GM12878 (cell line): ENCODE measurements around the gene AMER2. TPM values are rescaled to one million over a fixed set of nuclear protein-coding genes. Genes with fewer than 3 reads are reported as not detected.

Experiments
- ATAC-seq: fragments of 200-7000 bp; cut with Tn5 transposase; 3 replicates; pipeline ENCODE4 v1.9.1; 2020; ENCODE audit warnings: mild to moderate bottlenecking, moderate library complexity
- BruUV-seq: library from RNA; stranded (reverse); fragments of 400-500 nt; replicated peaks from 2 replicates; lab custom pipeline; 2021; lab: Mats Ljungman, UMichigan
- CTCF ChIA-PET: fragments of 300-600 bp; sonication (Branson Sonifier 250); formaldehyde crosslinking; extraction: SDS; loops from one replicate; lab custom pipeline; 2021; ENCODE audit warnings: inconsistent platforms; lab: Yijun Ruan, JAX
- POLR2A ChIA-PET: fragments of 350-600 bp; formaldehyde crosslinking; extraction: SDS; loops from one replicate; lab custom pipeline; 2021; ENCODE audit warnings: inconsistent platforms; lab: Charles Lee
- RAD21 ChIA-PET: fragments of 300-600 bp; sonication (Branson Sonifier 250); formaldehyde crosslinking; loops from one replicate; lab custom pipeline; 2023; ENCODE audit warnings: antibody characterized with exemption; ENCODE audit not compliant: unreplicated experiment; lab: Charles Lee
- SMC1A ChIA-PET: fragments of 300-600 bp; sonication (Branson Sonifier 250); formaldehyde crosslinking; loops from one replicate; lab custom pipeline; 2023; ENCODE audit not compliant: unreplicated experiment, uncharacterized antibody; lab: Charles Lee
- DNase-seq: peaks from one replicate; pipeline ENCODE4 v3.0.0-alpha.2; 2011; ENCODE audit warnings: low read depth, low spot score
- FAIRE-seq: peaks from 3 replicates; lab custom pipeline; 2011; peaks lifted over from hg19 to GRCh38; lab: Jason Lieb, UNC
- H2AFZ ChIP-seq: 2 replicates; pipeline ENCODE4 v1.6.0; 2011; ENCODE audit warnings: low read depth, low read length, control low read depth; ENCODE audit not compliant: control insufficient read depth
- H3K27ac ChIP-seq: 2 replicates; pipeline ENCODE4 v1.5.1; 2011; ENCODE audit warnings: control low read depth; ENCODE audit not compliant: control insufficient read depth, insufficient read depth
- H3K27me3 ChIP-seq, 2 experiments: replicated peaks in 1 of 2; 2 replicates each; pipeline versions ENCODE4 v1.6.0 to v1.6.1; 2011; ENCODE audit warnings: low read length in 1 of 2; ENCODE audit not compliant: control insufficient read depth in 2 of 2, insufficient read depth in 2 of 2
- H3K36me3 ChIP-seq, 2 experiments: 2 replicates each; pipeline ENCODE4 v1.5.1; 2011; ENCODE audit warnings: low read length in 1 of 2; ENCODE audit not compliant: control insufficient read depth in 2 of 2, insufficient read depth in 2 of 2
- H3K4me1 ChIP-seq: 2 replicates; pipeline ENCODE4 v1.6.1; 2011; ENCODE audit warnings: mild to moderate bottlenecking, low read length, moderate library complexity, mixed read lengths; ENCODE audit not compliant: control insufficient read depth, insufficient read depth
- H3K4me2 ChIP-seq: 2 replicates; pipeline ENCODE4 v1.6.0; 2011; ENCODE audit warnings: control low read depth; ENCODE audit not compliant: control insufficient read depth, insufficient read depth
- H3K4me3 ChIP-seq: fragments of 200-600 bp; sonication (generic); 2 replicates; pipeline ENCODE4 v1.5.1; 2016
- H3K79me2 ChIP-seq: 2 replicates; pipeline ENCODE4 v1.6.0; 2011; ENCODE audit warnings: low read length; ENCODE audit not compliant: control insufficient read depth, insufficient read depth
- H3K9ac ChIP-seq: 2 replicates; pipeline ENCODE4 v1.8.0; 2011; ENCODE audit warnings: low read length, control low read depth, mixed read lengths; ENCODE audit not compliant: control insufficient read depth, insufficient read depth
- H3K9me3 ChIP-seq: replicated peaks from 3 replicates; pipeline ENCODE4 v1.5.1; 2011; ENCODE audit warnings: mild to moderate bottlenecking, low read length; ENCODE audit not compliant: control insufficient read depth, insufficient read depth
- H4K20me1 ChIP-seq: 2 replicates; pipeline ENCODE4 v1.6.0; 2011; ENCODE audit not compliant: control insufficient read depth, insufficient read depth
- ATF7 ChIP-seq: fragments of 450-650 bp; IDR thresholded peaks from 2 replicates; pipeline ENCODE4 v1.6.1; 2016; ENCODE audit warnings: low read depth, mild to moderate bottlenecking
- BRCA1 ChIP-seq: IDR thresholded peaks from 2 replicates; pipeline ENCODE4 v1.6.1; 2011; ENCODE audit warnings: low read depth, low read length, improper control_type of control experiment
- CBX5 ChIP-seq: sonication (generic); IDR thresholded peaks from 2 replicates; pipeline ENCODE4 v1.6.1; 2016; ENCODE audit warnings: low read depth, moderate library complexity, mild to moderate bottlenecking, inconsistent platforms
- EP300 ChIP-seq, 2 experiments: fragments of 150-350 bp in 1 of 2; IDR thresholded peaks; 2 replicates each; pipeline ENCODE4 v1.6.1; 2011 to 2012; ENCODE audit warnings: low read depth in 2 of 2, low read length in 2 of 2, borderline replicate concordance in 1 of 2, improper control_type of control experiment in 1 of 2, inconsistent platforms in 1 of 2; ENCODE audit not compliant: control insufficient read depth in 1 of 2
- ESRRA ChIP-seq: IDR thresholded peaks from 2 replicates; pipeline ENCODE4 v1.6.1; 2012; ENCODE audit warnings: mild to moderate bottlenecking, low read length, improper control_type of control experiment
- FOS ChIP-seq: IDR thresholded peaks from 3 replicates; pipeline ENCODE4 v1.6.1; 2011; ENCODE audit warnings: borderline replicate concordance; ENCODE audit not compliant: insufficient read length; ENCODE audit errors: extremely low read depth
- JUND ChIP-seq: IDR thresholded peaks from 2 replicates; pipeline ENCODE4 v1.6.1; 2012; ENCODE audit warnings: low read depth, mild to moderate bottlenecking, low read length, improper control_type of control experiment, moderate library complexity
- MTA3 ChIP-seq: IDR thresholded peaks from 2 replicates; pipeline ENCODE4 v1.6.1; 2012; ENCODE audit warnings: low read length, inconsistent platforms, borderline replicate concordance
- NFIC ChIP-seq: IDR thresholded peaks from 2 replicates; pipeline ENCODE4 v1.6.1; 2012; ENCODE audit warnings: low read depth, mild to moderate bottlenecking, inconsistent platforms, low read length, moderate library complexity
- NR2F1 ChIP-seq: fragments of 450-650 bp; conservative IDR thresholded peaks from 2 replicates; pipeline ENCODE4 v1.6.1; 2017; ENCODE audit warnings: mild to moderate bottlenecking
- POLR2AphosphoS2 ChIP-seq: IDR thresholded peaks from 2 replicates; pipeline ENCODE4 v1.6.1; 2011; ENCODE audit warnings: low read depth, mild to moderate bottlenecking, low read length, improper control_type of control experiment, moderate library complexity
- RAD21 ChIP-seq: IDR thresholded peaks from 2 replicates; pipeline ENCODE4 v1.6.1; 2011; ENCODE audit warnings: mild to moderate bottlenecking, low read depth, low read length, moderate library complexity; ENCODE audit not compliant: insufficient read depth
- SMAD5 ChIP-seq: IDR thresholded peaks from 2 replicates; pipeline ENCODE4 v1.6.1; 2016; ENCODE audit warnings: antibody characterized with exemption, low read depth
- SREBF1 ChIP-seq: IDR thresholded peaks from 2 replicates; pipeline ENCODE4 v1.6.1; 2012; ENCODE audit warnings: mild to moderate bottlenecking, low read length
- SUZ12 ChIP-seq: fragments of 200-600 bp; sonication (generic); IDR thresholded peaks from one replicate; pipeline ENCODE4 v1.6.1; 2018; ENCODE audit warnings: antibody characterized with exemption, mild to moderate bottlenecking; ENCODE audit not compliant: unreplicated experiment
- ZBTB40 ChIP-seq: fragments of 450-650 bp; IDR thresholded peaks from 2 replicates; pipeline ENCODE4 v1.6.1; 2016; ENCODE audit warnings: mild to moderate bottlenecking, moderate library complexity, borderline replicate concordance
- WGBS: methylation state at CpG from one replicate; pipeline ENCODE4 v1.1.6; 2016; ENCODE audit warnings: low lambda C conversion rate; ENCODE audit not compliant: insufficient replicate concordance, insufficient coverage; ENCODE audit errors: missing lambda C conversion rate; 5-methylcytosine and 5-hydroxymethylcytosine counted together
- in situ Hi-C: fragments of 300-500 bp; cut with MboI; formaldehyde crosslinking; loops from 9 replicates; pipeline ENCODE4 v1.14.3; 2018; ENCODE audit warnings: mixed read lengths
- intact Hi-C: fragments of 100-400 bp; cut with micrococcal nuclease; formaldehyde crosslinking; loops from one replicate; pipeline ENCODE4 v1.14.2; 2022; ENCODE audit not compliant: unreplicated experiment
- polyA plus RNA-seq, 11 experiments: library from polyadenylated mRNA; depleted of rRNA in 4 of 11; unstranded in 6 of 11; stranded (reverse) in 5 of 11; fragments of >200 nt; fragmentation: Nextera tagmentation in 4 of 11; fragmentation: Illumina TruSeq in 1 of 11; extraction: Ambion mirVana in 4 of 11; extraction: Trizol in 1 of 11; gene quantifications; 1 replicate in 1 of 11; 2 replicates in 10 of 11; pipeline versions ENCODE4 v1.2.1 to v1.2.3, GENCODE V29; 2011 to 2016; ENCODE audit warnings: inconsistent platforms in 2 of 11, missing spikeins in 2 of 11, low read depth in 1 of 11
- total RNA-seq, 4 experiments: library from RNA; depleted of rRNA in 3 of 4; stranded (reverse); fragments of >200 nt in 3 of 4; fragmentation: Illumina TruSeq in 1 of 4; extraction: Trizol in 1 of 4; gene quantifications; 2 replicates each; pipeline versions ENCODE4 v1.2.1 to v1.2.3, GENCODE V29; 2013 to 2021
- TF ChIP-seq, protein P1 (sequence below): IDR thresholded peaks from 2 replicates; pipeline ENCODE4 v1.6.1; 2012; ENCODE audit warnings: low read depth, low read length, improper control_type of control experiment
- TF ChIP-seq, protein P2 (sequence below): fragments of 450-650 bp; IDR thresholded peaks from 2 replicates; pipeline ENCODE4 v1.6.1; 2017; ENCODE audit warnings: borderline replicate concordance

AMER2 gene
- total and polyA plus RNA-seq, 10 of the 15 experiments (the other 5 are each of a cell fraction or from before 2014, with no cell fraction given), result 0.01 to 0.34 (median 0.21) TPM

DNA sequence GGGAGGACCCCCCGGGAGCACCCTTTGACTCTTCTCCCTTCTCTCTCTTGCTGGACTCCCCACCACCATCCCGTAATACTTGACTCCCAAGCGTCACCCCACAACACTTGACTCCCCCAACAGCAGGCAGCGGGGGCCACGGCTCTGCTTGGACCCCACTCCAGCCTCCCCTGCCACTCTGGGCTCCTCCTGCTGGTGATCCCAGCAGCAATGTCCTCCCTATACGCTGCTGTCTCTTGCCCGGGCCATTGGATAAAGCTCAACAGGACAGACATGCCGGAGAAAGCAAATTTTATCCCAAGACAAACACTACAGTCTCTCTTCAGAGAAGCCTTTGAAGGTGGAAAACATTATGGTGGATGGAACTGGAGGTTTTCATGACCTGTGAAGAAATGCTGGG is 20.4 kb upstream of the AMER2 start:
- no peaks in the 10 kb centered on the region for H3K79me2 ChIP-seq
- RAD21 ChIA-PET, result no interaction called here
- no peak overlapping the region for H2AFZ ChIP-seq
- DNase-seq (no peak), ATAC-seq (no peak), FAIRE-seq (no peak)
- no peaks in the 10 kb centered on the region for H3K27me3 ChIP-seq
- H3K4me2 ChIP-seq, result no peak overlapping the region
- 46% methylated on average over 8 of the region's 8 CpGs for WGBS
- H3K9me3 ChIP-seq, result no peaks in the 10 kb centered on the region; the same call in 2 of the 3 replicates
- CTCF ChIA-PET, result no interaction called here
- no peaks in the 10 kb centered on the region for H3K4me1 ChIP-seq
- no peak overlapping the region for H3K4me3 ChIP-seq
- POLR2A ChIA-PET, result no interaction called here
- H4K20me1 ChIP-seq, result no peaks in the 10 kb centered on the region
- H3K27ac ChIP-seq, result no peak overlapping the region
- H3K9ac ChIP-seq, result no peak overlapping the region
- H3K36me3 ChIP-seq, result no peaks in the 10 kb centered on the region
- BruUV-seq, result no TSS peak
- intact Hi-C loops, result no loop called here
- in situ Hi-C loops, result no loop called here
- SMC1A ChIA-PET, result interaction anchor here (0.6 to 5.8 kb wide), 2 partner anchors 13 to 41 kb away, joined by 3 to 36 read pairs; no protein-coding TSS in a partner anchor
- TF ChIP-seq SMAD5 (no peak), SUZ12 (no peak), MTA3 (no peak), ATF7 (no peak), CBX5 (no peak), ZBTB40 (no peak), POLR2AphosphoS2 (no peak), JUND (no peak), EP300 (IDR thresholded peaks at IDR 0.05; ENCODE audit: borderline replicate concordance in 1 of 2, control insufficient read depth in 1 of 2, low read depth in 2 of 2, low read length in 2 of 2) (no peak), NR2F1 (no peak), NFIC (no peak), FOS (no peak), SREBF1 (no peak), ESRRA (no peak), BRCA1 (no peak), RAD21 (no peak)
- TF ChIP-seq, protein P1, sequence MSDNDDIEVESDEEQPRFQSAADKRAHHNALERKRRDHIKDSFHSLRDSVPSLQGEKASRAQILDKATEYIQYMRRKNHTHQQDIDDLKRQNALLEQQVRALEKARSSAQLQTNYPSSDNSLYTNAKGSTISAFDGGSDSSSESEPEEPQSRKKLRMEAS, result no peak
- TF ChIP-seq, protein P2, sequence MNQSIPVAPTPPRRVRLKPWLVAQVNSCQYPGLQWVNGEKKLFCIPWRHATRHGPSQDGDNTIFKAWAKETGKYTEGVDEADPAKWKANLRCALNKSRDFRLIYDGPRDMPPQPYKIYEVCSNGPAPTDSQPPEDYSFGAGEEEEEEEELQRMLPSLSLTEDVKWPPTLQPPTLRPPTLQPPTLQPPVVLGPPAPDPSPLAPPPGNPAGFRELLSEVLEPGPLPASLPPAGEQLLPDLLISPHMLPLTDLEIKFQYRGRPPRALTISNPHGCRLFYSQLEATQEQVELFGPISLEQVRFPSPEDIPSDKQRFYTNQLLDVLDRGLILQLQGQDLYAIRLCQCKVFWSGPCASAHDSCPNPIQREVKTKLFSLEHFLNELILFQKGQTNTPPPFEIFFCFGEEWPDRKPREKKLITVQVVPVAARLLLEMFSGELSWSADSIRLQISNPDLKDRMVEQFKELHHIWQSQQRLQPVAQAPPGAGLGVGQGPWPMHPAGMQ, result no peak
